Erythroblast (primary cell): ENCODE data around the gene TRANK1.

Source experiments
- GATA1 ChIP-seq: IDR thresholded peaks from 2 replicates; pipeline ENCODE4 v1.6.1; 2011; ENCODE audit warnings: low read depth, mild to moderate bottlenecking, control low read depth, low read length, moderate library complexity
- POLR2A ChIP-seq: IDR thresholded peaks from 2 replicates; pipeline ENCODE4 v1.6.1; 2011; ENCODE audit warnings: mild to moderate bottlenecking, low read length

DNA sequence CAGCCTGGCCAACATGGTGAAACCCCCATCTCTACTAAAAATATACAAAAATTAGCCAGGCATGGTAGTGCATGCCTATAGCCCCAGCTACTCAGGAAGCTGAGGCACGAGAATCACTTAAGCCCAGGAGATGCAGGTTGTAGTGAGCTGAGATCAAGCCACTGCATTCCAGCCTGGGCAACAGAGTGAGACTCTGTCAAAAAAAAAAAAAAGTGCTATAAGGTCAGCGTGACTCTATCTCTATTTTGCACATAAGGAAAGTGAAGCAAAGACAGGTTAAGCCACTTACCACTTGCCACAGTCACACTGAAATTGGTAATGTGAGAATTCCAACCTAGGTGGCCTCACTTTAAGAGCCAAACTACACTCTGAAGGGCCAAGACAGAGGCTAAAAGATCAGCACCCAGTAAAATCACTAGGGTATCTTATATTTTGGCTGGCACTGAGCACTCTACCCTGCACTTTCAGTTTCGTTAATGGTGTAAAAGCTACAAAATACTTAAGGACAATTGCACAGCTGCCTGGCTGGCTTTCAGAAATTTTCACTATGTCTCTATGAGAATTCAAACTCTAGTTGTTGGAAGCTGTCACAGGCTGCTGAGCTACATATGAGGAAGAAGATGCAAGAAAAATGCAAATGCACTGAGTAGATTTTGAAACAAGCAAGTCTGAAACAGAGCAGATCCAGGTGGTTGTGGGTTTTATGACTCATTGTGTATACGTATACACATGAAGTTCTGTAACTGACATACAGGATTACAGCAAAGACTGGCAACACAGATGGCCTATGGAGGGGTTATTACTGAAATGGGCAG, 32.7 kb downstream of the TRANK1 start:
- TF ChIP-seq POLR2A (no peak), GATA1 (no peak)
